ENCODE measurements around the gene ACACB. TPM values are rescaled to one million over a fixed set of nuclear protein-coding genes. Genes with fewer than 3 reads are reported as not detected.
A peak's percentile ranks its signal among the peaks of the same experiment; 100 is the strongest.

The ACACB gene
- total RNA-seq, result 6.4 TPM

DNA sequence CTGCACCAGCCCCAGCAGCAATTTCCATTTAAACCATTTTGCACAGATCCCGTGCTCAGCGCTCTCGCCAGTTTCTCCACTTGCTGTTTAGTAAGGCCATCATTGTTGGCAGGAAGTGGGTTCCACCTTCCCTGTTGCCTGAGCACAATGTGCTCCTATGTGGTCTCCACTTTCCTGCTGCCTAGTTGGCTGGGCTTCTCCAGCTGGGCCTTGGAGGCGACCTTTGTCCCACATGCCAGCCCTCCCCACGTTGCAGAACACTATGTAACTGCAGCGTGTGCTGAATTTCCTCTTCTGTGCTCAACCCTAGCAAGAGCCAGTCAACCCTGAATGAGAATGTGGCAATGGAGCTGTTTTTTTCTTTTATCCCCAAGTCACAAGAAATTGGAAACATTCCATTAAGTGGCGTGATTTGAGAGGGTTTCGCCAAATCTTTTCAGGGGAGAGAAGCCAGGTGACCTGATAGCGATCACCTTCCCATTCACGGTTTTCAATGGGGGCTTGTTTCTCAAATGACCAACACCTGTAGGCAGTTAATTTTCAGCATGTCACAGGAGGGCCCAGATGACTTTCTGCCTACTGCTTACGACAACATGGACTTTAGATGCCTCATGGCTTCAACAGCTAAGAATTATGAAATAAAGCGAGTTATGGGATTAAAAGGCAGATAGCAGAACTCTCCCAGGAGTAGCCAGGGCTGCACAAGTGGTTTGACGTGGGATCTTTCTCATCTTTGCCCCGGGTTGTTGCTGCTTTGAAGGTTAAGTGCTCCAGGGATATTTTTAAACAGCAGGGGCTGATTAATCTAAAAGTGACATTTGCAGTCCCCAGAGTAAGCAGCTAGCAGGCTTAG is at the start of gene ACACB:
Gene ACACB (plus strand): TSS at position 830 of the 853 bp plus-strand sequence. CDS start 22,819 bp downstream, outside the sequence.
- H3K4me3 ChIP-seq (ENCODE audit: low read length), result no peak within 1 kb of the TSS
- peaks cover 4% of the 10 kb centered on the region for H3K4me1 ChIP-seq (ENCODE audit: insufficient read depth, low read length)
- no peaks in the 10 kb centered on the region for H3K9me3 ChIP-seq (ENCODE audit: low read depth, low read length)
- H3K27me3 ChIP-seq (ENCODE audit: insufficient read depth, low read length), result no peaks in the 10 kb centered on the region

DNA sequence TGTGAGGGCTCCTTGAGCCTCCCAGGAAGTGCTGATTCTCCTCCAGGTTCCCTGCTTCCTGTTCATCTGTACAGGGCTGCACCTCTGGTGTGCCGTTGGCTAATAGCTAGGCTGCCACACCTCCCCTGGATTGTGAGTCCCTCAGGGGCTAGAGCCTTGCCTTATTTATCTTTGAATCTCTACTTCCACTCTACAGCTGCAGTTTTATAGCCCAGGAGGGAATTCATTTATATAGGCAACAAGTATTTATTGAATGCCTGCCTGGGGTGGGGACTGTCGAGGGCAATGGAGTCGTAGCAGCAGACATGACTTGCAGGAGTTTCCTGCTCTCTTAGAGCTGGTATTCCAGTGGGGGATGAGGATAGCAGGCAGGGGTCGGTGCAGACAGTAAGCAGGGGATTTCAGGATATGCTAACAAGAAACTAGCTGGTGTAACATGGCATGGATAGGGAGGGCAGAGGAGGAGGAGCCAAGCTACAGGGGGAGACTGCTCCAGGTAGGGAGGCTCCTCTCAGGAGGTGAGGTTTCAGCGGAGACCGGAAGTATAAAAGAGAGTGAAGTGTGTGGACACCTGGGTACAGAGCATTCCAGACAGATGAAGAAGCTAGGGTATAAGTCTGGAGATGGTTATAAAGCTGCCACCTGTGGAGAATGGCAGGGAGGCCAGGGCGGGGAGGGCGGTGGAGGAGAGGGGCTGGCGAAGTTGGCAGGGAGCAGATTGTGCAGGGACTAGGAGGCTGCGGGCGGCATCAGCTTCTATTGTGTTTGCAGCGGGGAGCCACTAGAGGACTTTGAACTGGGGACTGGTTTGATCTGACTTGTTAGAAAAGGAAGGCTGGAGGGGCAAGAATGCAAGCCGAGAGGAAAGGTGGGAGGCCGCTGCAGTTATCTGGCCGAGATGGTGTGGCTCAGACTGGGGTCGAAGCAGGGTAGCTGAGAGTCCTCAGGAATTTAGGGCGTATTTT is 46.8 kb upstream of the ACACB start:
- Histone ChIP-seq H3K9me3 (ENCODE audit: low read depth, low read length) (no peaks in the 10 kb centered on the region), H3K4me3 (ENCODE audit: low read length) (no peak overlapping the region)

DNA sequence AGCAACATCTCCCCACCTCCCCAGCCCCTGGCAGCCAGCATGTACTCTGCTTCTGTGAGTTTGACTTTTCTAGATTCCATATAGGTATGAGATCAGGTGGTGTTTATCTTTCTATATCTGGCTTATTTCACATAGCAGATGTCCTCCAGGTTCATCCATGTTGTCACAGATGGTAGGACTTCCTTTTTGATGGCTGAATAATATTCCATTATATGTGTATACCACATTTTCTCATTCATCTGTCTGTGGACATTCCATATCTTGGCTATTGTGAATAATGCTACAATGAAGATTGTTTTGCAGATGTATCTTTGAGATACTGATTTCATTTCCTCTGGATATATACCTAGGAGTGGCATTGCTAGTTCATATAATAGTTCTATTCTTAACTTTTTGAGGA is 41.5 kb upstream of the ACACB start:
- H3K4me3 ChIP-seq (ENCODE audit: low read length), result no peak overlapping the region

More for the DNA sequence above, 46.8 kb upstream of the ACACB start:
- Histone ChIP-seq H3K4me1 (ENCODE audit: insufficient read depth, low read length) (no peaks in the 10 kb centered on the region), H3K27me3 (ENCODE audit: insufficient read depth, low read length) (no peaks in the 10 kb centered on the region)

GRCh38 chr12:109082751-109083150 is 33.6 kb upstream of the ACACB start:
- Histone ChIP-seq H3K9me3 (ENCODE audit: low read depth, low read length) (no peaks in the 10 kb centered on the region), H3K27me3 (ENCODE audit: insufficient read depth, low read length) (no peaks in the 10 kb centered on the region), H3K4me3 (ENCODE audit: low read length) (no peak overlapping the region), H3K4me1 (ENCODE audit: insufficient read depth, low read length) (no peaks in the 10 kb centered on the region)

More for the DNA sequence above, 41.5 kb upstream of the ACACB start:
- Histone ChIP-seq H3K27me3 (ENCODE audit: insufficient read depth, low read length) (no peaks in the 10 kb centered on the region), H3K9me3 (ENCODE audit: low read depth, low read length) (no peaks in the 10 kb centered on the region), H3K4me1 (ENCODE audit: insufficient read depth, low read length) (no peaks in the 10 kb centered on the region)

- H3K4me1 ChIP-seq (ENCODE audit: insufficient read depth, low read length), result no peaks in the 10 kb centered on the region
- no peaks in the 10 kb centered on the region for H3K9me3 ChIP-seq (ENCODE audit: low read depth, low read length)
Observed at GRCh38 chr12:109084425-109084824, 32.0 kb upstream of the ACACB start.

GRCh38 chr12:109085590-109085989 is 30.8 kb upstream of the ACACB start:
- Histone ChIP-seq H3K9me3 (ENCODE audit: low read depth, low read length) (no peaks in the 10 kb centered on the region), H3K4me3 (ENCODE audit: low read length) (no peak overlapping the region)

More at GRCh38 chr12:109084425-109084824, 32.0 kb upstream of the ACACB start:
- Histone ChIP-seq H3K27me3 (ENCODE audit: insufficient read depth, low read length) (no peaks in the 10 kb centered on the region), H3K4me3 (ENCODE audit: low read length) (no peak overlapping the region)

GRCh38 chr12:109087250-109087649 is 29.1 kb upstream of the ACACB start:
- H3K27me3 ChIP-seq (ENCODE audit: insufficient read depth, low read length), result no peaks in the 10 kb centered on the region
- no peak overlapping the region for H3K4me3 ChIP-seq (ENCODE audit: low read length)
- peaks cover 8% of the 10 kb centered on the region for H3K4me1 ChIP-seq (ENCODE audit: insufficient read depth, low read length)
- H3K9me3 ChIP-seq (ENCODE audit: low read depth, low read length), result no peaks in the 10 kb centered on the region

More at GRCh38 chr12:109085590-109085989, 30.8 kb upstream of the ACACB start:
- Histone ChIP-seq H3K27me3 (ENCODE audit: insufficient read depth, low read length) (no peaks in the 10 kb centered on the region), H3K4me1 (ENCODE audit: insufficient read depth, low read length) (no peaks in the 10 kb centered on the region)

DNA sequence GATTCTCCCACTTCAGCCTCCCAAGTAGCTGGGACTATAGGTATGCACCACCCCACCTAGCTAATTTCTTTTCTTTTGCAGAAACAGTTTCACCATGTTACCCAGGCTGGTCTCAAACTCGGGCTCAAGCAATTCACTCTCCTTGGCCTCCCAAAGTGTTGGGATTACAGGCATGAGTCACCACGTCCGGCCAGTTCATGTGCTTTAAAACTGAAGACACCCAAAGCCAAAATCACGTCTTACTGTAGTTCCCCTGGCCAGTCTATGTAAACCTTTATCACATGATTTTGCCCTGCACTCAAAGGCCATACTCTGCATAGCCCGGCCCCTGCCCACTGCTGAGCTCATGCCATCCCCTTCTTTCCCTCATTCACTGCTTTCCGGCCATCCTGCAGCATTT is 27.6 kb upstream of the ACACB start:
- H3K4me3 ChIP-seq (ENCODE audit: low read length), result no peak overlapping the region
- peaks cover 21% of the 10 kb centered on the region for H3K4me1 ChIP-seq (ENCODE audit: insufficient read depth, low read length)
- no peaks in the 10 kb centered on the region for H3K9me3 ChIP-seq (ENCODE audit: low read depth, low read length)
- no peaks in the 10 kb centered on the region for H3K27me3 ChIP-seq (ENCODE audit: insufficient read depth, low read length)

DNA sequence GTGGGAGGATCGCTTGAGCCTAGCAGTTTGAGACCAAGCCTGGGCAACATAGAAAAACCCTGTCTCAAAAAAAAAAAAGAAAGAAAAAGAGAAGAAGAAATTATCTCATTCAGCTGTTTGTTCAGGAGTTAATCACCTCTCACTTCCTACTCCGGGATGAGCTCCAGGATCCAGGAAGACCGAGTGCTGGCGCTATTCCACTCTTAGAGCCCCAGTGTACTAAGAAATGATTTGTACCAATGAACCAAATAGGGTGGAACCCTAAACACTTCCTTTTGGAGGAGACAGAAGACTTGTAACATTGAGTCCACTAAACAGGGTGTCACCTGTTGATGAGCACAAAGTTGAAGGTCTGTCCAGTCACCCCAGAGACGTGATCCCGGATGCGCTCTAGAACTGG is 26.7 kb upstream of the ACACB start:
- Histone ChIP-seq H3K9me3 (ENCODE audit: low read depth, low read length) (no peaks in the 10 kb centered on the region), H3K4me1 (ENCODE audit: insufficient read depth, low read length) (peaks cover 23% of the 10 kb centered on the region), H3K27me3 (ENCODE audit: insufficient read depth, low read length) (no peaks in the 10 kb centered on the region), H3K4me3 (ENCODE audit: low read length) (no peak overlapping the region)

GRCh38 chr12:109092497-109093021 is 23.8 kb upstream of the ACACB start:
- peak overlapping the region; percentile 45 for H3K4me3 ChIP-seq (ENCODE audit: low read length)
- H3K4me1 ChIP-seq (ENCODE audit: insufficient read depth, low read length), result peaks cover 29% of the 10 kb centered on the region
- H3K27me3 ChIP-seq (ENCODE audit: insufficient read depth, low read length), result no peaks in the 10 kb centered on the region
- no peaks in the 10 kb centered on the region for H3K9me3 ChIP-seq (ENCODE audit: low read depth, low read length)

DNA sequence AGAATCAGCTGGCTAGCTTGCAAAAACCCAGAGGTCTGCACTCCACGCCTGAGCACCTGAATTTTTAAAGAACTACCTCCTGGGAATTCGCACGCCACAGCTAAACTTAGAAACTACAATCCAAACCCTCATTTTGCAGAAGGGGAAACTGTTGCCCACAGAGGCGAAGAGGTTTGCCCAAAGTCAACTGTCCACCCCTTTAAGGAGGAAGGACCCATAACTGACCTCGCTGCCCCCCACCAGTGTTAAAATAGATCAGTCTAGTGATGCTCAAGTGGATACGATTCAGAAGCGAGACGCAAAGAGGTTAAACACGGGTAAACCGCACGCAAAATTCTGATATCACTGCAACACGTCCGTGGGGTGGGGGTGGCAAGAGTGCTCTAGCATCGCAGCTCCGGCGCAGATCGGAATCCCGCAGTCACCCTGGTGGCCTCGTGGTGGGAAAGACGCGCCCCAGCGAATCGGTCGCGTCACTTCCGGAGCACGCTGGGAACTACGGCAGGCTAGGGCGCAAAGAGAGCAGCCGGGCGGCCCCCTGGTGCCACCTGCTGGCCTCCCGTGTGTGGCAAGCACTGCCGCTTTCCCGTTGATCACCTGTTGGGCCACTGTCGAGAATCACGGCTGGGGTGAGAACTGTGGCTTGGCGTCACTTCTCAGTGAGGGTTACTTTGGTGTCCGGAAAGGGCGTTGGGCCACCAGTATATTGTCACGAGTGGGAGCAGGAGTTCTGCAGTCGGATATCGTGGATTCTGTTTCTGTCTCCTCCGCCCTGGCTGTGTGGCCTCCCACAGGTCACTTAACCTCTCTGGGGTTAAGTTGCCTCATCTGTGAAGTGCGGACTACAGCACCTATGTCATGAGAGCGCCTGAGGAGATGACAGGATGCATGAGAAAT is 23.1 kb upstream of the ACACB start, which contains the start of gene ALKBH2:
Gene ALKBH2 (minus strand): TSS at position 451 of the 897 bp plus-strand sequence. CDS start 686 bp downstream, outside the sequence.
- Histone ChIP-seq H3K27me3 (ENCODE audit: insufficient read depth, low read length) (no peaks in the 10 kb centered on the region), H3K9me3 (ENCODE audit: low read depth, low read length) (no peaks in the 10 kb centered on the region), H3K4me1 (ENCODE audit: insufficient read depth, low read length) (peaks cover 32% of the 10 kb centered on the region), H3K4me3 (ENCODE audit: low read length) (peak within 1 kb of the TSS; percentile 45)

GRCh38 chr12:109097140-109097434 is 19.3 kb upstream of the ACACB start:
- Histone ChIP-seq H3K27me3 (ENCODE audit: insufficient read depth, low read length) (no peaks in the 10 kb centered on the region), H3K4me1 (ENCODE audit: insufficient read depth, low read length) (peaks cover 38% of the 10 kb centered on the region), H3K9me3 (ENCODE audit: low read depth, low read length) (no peaks in the 10 kb centered on the region), H3K4me3 (ENCODE audit: low read length) (no peak overlapping the region)

GRCh38 chr12:109097435-109098182 is 18.8 kb upstream of the ACACB start, which contains the start of gene UNG:
Gene UNG (plus strand): TSS chr12:109097597. CDS start chr12:109097680, 83 bp downstream.
- peak within 1 kb of the TSS; percentile 76 for H3K4me3 ChIP-seq (ENCODE audit: low read length)
- peaks cover 33% of the 10 kb centered on the region for H3K4me1 ChIP-seq (ENCODE audit: insufficient read depth, low read length)
- no peaks in the 10 kb centered on the region for H3K27me3 ChIP-seq (ENCODE audit: insufficient read depth, low read length)
- H3K9me3 ChIP-seq (ENCODE audit: low read depth, low read length), result no peaks in the 10 kb centered on the region
